HG03558 (cell line): ENCODE data around the gene OR1M1.
A peak's percentile ranks its signal among the peaks of the same experiment; 100 is the strongest.

Experiments
- ATAC-seq: cut with Tn5 transposase; IDR thresholded peaks from one replicate; pipeline ENCODE4 v1.9.1; 2021; ENCODE audit warnings: moderate number of reproducible peaks; ENCODE audit not compliant: unreplicated experiment; ENCODE audit errors: extremely low read depth

The OR1M1 gene

DNA sequence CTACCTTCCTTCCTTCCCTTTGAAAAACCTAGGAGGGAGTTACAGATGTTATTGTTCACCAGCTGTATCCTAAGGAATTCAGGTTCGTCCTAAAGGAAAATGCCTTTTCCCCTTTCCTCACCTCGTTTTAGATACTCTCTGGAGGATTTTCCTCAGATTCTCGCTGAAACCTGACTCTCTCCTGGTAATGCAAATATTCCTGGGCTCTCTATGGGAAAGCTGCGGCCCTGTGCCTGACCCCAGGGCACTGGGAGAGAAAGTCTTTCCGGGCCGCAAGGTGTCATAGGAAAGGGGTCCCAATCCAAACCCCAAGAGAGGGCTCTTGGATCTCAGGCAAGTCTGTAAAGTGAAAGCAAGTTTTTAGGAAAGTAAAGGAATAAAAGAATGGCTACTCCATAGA, 13.1 kb upstream of the OR1M1 start:
- no peak for ATAC-seq

DNA sequence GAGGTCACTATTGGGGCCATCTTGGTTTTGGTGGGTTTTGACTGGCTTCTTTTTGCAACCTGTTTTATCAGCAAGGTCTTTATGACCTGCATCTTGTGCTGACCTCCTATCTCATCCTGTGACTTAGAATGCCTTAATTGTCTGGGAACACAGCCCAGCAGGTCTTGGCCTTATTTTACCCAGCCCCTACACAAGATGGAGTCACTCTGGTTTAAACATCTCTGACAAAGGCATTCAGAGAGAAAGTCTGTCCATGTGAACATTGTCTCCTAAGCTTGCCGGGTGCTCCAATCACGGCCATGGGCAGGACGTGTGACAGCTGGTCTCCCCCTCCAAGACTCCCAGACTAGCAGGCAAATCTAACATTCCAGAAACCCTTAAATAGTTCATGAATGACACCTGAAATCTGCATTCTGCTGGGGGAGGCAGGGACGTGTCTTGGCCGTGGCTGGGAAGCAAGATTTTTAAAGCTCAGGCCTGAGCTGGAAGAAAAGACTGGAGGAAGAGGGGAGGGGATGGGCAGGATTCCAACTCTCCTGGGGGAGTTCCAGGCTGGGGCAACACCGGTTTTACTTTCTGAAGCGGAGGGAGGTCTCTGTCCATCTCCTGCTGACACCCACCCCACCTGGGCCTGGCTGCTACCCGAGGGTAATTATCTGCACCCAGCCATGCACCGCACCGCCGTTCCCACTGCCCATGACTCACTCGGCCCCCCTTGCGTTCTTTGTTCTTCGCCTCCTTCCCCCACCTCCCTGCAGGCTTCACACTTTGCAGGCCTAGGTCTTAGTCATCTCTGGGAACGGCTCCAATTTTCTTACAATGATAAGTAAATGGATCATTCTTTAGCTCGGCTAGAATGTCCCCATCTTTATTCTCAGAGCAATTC, 11.6 kb upstream of the OR1M1 start:
- no peak for ATAC-seq

DNA sequence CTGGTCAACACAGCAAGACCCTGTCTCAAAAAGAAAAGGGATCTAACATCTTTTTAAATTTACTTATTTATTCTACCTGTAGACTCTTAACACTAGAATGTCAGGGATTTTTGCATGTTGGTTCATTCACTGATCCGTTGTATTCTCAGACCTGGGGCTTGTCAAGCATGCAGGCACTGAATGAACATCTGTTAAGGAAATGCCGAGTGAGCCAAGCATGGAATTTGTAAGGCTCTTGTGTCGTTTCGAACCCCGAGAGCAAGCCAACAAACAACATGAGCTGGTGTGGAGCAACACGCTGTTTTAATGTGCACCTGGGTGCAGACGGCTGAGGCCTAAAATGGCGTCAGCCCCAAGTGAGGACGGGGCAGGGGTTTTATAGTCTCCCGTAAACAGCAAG, 10.0 kb upstream of the OR1M1 start:
- no peak for ATAC-seq

DNA sequence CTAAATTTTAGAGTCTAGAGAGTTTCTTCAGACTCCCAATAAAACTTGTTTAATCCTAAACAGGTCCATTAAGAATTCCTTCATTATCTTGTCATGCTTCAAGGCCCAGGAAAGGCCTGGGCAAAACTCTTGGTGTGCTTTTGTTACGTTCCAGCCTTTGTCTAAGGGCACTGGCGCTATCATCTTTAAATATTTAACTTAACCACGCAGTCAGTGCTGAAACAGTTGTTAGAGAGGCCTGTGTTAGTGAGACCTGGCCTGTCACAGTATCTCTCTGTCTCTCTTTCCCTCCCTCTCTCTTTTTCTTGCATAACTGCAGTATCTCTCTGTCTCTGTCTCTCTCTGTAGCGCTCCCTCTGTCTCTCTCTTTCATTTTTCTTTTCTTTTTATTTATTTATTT, 8.2 kb upstream of the OR1M1 start:
- ATAC-seq, result no peak

DNA sequence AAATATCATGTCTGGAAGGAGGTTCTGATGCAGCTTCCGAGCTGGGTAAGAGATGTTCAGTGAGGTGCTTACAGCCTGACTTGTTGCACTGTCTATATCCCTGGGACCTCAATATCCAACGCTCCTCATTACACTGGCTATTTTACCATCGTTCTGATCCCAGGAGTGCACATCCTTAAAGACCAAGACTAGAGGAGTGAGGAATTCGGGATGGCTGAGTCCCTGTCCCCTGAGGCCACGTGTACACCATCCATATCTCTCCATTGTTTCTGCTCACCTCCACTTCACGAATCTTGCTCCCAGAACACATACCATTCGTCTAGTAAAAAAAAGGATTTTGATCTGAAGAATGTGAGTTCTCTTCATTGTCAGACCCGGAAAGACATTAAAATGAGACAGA, 20.5 kb downstream of the OR1M1 start, which contains the start of gene OR7G2:
TSS of gene OR7G2 (minus strand) at position 101 of the 400 bp plus-strand sequence. CDS start 4,232 bp downstream, outside the sequence.
- no peak for ATAC-seq

DNA sequence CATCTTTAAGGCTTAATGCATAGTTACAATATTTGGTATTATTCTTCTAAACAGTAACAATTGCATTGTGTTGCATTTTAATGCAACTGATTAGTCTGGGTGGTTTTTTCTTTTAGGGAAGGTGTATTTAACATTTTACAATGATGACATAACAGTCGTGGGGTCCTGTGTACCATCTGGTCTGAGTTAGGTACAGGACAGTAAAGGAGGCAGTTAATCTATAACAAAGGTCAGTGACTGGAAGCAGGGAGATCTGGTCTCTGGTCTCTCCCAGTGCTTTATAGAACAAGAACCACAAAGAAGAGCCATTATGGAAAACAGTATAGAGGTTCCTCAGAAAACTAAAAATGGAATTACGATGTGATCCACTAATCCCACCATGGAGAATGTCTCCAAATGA, 23.1 kb downstream of the OR1M1 start:
- ATAC-seq, result no peak

DNA sequence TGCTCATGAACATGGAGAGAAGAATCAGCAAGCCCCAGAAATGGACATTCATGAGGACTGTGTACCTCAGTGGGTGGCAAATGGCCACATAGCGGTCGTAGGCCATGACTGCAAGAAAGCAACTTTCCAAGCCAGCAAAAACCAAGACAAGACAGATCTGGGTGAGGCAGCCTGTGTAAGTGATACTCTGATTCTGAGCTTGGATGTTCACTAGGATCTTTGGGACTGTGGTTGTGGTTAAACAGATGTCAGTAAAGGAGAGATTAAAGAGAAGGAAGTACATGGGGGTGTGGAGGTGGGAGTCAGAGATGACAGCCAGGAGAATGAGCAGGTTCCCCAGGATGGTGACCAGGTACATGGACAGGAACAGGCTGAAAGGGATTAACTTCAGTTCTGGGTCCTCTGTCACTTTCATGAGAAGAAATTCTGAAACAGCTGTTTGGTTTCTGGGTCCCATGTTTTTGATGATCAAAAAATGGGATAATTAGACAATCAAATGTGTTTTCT, 28.5 kb downstream of the OR1M1 start, which contains the start of gene OR7G1:
TSS of gene OR7G1 (minus strand) at position 457 of the 507 bp plus-strand sequence. CDS start at position 457, 0 bp downstream.
- ATAC-seq, result no peak

DNA sequence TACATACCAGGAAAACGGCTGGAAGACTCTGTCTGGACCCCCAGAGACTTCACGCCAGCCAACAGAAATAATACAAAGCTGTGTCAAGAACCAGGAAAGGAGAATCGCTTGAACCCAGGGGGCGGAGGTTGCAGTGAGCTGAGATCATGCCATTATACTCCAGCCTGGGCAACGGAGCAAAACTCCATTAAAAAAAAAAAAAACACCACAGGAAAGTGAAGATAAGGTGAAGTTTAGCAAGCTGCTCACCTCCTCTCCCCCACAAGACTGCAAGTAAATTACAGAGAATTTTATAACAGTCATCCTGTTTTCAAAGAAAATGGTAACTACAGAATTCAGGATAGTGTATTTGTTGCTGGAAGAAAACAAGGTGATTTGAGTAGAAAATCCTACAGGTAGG, 29.7 kb downstream of the OR1M1 start:
- ATAC-seq, result no peak

DNA sequence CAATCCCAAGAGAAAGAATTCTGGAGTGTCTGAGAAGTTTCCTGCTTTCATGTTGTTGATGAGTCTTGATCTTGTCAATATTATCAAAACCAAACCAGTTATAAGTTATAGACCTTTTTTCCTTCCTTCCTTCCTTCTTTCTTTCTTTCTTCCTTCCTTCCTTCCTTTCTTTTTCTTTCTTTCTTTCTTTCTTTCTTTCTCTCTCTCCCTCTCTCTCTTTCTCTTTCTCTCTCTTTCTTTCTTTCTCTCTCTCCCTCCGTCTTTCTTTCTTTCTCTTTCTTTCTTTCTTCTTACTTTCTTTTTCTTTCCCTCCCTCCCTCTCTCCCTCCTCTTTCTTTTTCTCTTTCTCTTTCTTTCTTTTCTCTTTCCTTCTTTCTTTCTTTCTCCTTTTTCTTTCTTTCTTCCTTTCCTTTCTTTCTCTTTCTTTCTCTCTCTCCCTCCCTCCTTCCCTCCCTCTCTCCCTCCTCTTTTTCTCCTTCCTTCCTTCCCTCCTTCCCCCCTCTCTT, 40.1 kb downstream of the OR1M1 start, which contains the start of gene OR7G3:
TSS of gene OR7G3 (minus strand) at position 51 of the 506 bp plus-strand sequence. CDS start at position 51, 0 bp downstream.
- no peak for ATAC-seq

DNA sequence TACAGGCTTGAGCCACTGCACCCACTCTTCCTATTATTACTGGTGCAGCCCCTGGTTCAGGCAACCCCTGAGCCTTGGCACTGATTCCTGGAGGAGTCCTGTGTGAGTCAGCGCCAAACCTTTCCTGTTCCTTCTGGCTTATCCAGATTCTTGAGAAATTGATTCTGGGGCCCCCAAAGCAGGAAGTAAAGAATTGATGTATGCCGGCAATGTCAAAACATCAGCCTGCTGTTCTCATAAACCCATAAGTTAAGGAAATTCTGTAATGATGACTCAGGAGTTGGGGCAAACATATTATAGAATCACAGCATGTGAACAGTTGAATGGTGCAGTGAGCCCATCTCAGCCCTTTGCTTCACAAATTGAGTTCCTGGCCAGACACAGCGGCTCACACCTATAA, 41.3 kb downstream of the OR1M1 start:
- ATAC-seq, result no peak

DNA sequence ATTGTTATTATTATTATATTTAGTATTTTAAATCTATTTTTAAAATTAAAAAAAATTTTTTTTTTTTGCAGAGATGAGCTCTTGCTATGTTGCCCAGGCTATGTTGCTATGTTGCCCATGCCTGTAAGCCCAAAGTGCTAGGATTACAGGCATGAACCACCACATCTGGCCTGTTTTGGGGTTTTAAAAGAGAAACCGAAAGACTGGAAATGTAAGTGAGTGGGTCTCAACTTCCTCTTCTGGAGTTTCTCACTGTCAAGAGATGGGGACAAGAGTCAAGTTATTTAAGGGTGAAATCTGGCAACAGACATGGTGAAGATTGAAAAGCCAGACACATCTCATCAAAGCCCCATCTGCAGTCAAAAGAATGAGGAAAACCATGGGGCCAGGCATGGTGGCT, 44.1 kb downstream of the OR1M1 start:
- no peak for ATAC-seq

DNA sequence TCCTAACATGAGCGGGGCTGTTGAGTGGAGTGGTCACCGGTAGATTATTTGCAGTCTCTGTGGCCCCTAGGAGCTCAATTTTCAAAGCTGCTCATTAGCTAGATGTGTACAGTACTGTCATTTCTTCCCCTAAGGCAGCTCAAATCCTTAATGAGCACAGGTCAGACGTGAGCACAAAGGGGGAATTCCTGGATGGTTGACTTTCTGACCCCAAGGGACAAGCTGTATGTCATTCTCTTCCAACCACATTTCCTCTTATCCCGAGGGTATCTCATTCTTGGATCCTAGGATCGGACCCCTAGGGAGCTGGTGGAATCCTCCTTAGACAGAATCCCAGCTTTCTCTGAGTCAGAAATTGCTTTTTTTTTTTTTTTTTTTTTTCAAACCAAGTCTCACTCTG, 45.6 kb downstream of the OR1M1 start:
- no peak for ATAC-seq

DNA sequence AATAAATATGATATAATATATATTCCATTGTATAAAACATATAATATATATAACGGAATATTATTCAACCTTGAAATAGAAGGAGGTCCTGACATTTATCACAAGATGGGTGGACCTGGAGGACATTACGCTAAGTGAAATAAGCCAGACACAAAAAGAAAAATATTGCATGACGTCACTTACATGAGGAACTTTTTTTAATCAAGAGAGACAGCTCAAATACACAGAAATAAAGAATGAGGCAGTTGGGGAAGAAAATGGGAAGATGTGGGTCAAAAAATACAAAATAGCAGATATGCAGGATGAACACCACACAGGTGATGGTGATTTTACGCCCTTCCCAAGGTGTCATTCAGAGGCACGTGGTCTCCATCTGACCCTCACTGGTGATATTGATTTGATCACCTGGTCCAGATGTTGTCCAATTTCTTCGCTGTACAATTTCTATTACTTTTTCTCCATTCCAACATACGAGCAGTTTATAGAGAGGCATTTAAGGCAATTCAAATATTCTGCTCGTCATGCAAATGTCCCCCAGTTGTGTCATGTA, 52.8 kb downstream of the OR1M1 start:
- ATAC-seq, result no peak

DNA sequence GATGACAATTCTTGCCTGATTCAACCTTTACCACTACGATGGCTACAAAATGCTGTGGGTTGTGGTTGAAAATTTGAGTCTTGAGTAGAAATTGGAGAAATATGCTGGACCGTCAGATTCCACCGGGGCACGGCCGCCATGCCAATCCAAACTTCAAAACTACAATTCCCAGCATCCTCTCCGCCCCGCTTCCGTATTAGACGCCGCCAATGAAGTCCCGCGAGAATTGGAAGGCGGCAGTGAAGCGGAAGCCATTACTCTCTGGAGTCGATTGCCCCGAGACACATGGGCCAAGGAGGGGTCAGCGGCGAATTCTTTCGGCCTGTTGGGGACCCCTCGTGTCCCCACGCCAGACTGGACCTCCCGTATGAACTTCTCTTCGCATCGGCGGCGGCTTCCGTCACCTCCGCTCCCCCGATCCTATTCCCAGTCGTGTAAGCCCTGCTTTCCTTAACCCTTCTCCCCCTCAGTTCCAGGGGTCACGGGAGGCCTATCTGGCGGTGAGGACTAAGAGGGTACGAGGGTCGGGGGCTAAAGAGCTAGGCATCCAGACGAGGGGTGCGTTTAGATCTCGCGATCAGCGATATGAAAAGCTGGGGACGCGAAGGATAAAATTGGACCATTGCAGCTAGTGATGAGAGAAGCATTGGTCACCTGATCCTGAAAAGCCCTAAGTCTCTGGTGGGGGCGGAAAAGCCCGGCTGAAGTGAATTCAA, 53.5 kb downstream of the OR1M1 start, which contains the start of gene ZNF317:
TSS of gene ZNF317 (plus strand) at position 239 of the 716 bp plus-strand sequence. CDS start 15,620 bp downstream, outside the sequence.
- peak; percentile 57 for ATAC-seq

DNA sequence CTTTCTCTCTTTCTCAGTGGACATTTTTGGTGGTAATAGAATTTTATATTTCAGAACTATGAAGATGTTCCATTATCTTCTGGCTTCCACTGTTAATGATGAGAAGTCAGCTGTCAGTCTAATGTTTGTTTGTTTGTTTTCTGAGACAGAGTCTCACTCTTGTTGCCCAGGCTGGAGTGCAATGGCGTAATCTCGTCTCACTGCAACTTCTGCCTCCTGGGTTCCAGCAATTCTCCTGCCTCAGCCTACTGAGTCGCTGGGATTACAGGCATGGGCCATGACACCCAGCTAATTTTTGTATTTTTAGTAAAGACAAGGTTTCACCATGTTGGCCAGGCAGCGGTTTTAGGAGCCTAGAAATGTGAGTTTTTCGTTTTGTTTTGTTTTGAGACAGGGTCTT, 58.1 kb downstream of the OR1M1 start:
- ATAC-seq, result no peak
